Cardiac muscle cell (in vitro differentiated cells and primary cell): ENCODE measurements around the gene SMC1B. TPM values are rescaled to one million over a fixed set of nuclear protein-coding genes. Genes with fewer than 3 reads are reported as not detected.
"Not testable (repeated sequence)": the region's sequence is repeated elsewhere in the genome, so short reads cannot be mapped to it uniquely, and the experiment has no call there.

Source experiments
- DNase-seq, 2 donors: peaks; one replicate each; pipeline versions ENCODE4 v3.0.0 to v3.0.0-alpha.2; 2010 to 2017; ENCODE audit warnings: low read depth in 1 of 2, low spot score in 1 of 2
- H3K27ac ChIP-seq: fragments of 200-600 bp; sonication (generic); 2 replicates; pipeline ENCODE4 v1.5.1; 2016
- H3K27me3 ChIP-seq: fragments of 200-600 bp; sonication (generic); 2 replicates; pipeline ENCODE4 v1.6.0; 2016; ENCODE audit warnings: control low read depth
- H3K36me3 ChIP-seq: fragments of 200-600 bp; sonication (generic); 2 replicates; pipeline ENCODE4 v1.5.1; 2016; ENCODE audit warnings: control low read depth
- H3K4me1 ChIP-seq: fragments of 200-600 bp; sonication (generic); 2 replicates; pipeline ENCODE4 v1.8.1; 2017; ENCODE audit warnings: low read depth, mild to moderate bottlenecking, mixed run types
- H3K4me3 ChIP-seq: fragments of 200-600 bp; sonication (generic); 2 replicates; pipeline ENCODE4 v1.5.1; 2016; ENCODE audit warnings: mild to moderate bottlenecking
- H3K9me3 ChIP-seq: fragments of 200-600 bp; sonication (generic); 2 replicates; pipeline ENCODE4 v1.5.1; 2017; ENCODE audit warnings: low read depth, mild to moderate bottlenecking, control low read depth
- polyA plus RNA-seq: library from polyadenylated mRNA; unstranded; fragments of >200 nt; fragmentation: Nextera tagmentation; extraction: Ambion mirVana; gene quantifications from 2 replicates; pipeline ENCODE4 v1.2.1, GENCODE V29; 2016
- total RNA-seq: library from RNA; depleted of rRNA; stranded (reverse); fragments of >200 nt; gene quantifications from 2 replicates; pipeline ENCODE4 v1.2.3, GENCODE V29; 2016
- TF ChIP-seq, protein P1 (sequence below): IDR thresholded peaks from 2 replicates; pipeline ENCODE4 v1.5.1; 2012; ENCODE audit warnings: low read depth, mild to moderate bottlenecking, low read length

SMC1B gene
- total and polyA plus RNA-seq, 2 experiments from 2014 or later = 0.15 TPM; not detected in 1

DNA sequence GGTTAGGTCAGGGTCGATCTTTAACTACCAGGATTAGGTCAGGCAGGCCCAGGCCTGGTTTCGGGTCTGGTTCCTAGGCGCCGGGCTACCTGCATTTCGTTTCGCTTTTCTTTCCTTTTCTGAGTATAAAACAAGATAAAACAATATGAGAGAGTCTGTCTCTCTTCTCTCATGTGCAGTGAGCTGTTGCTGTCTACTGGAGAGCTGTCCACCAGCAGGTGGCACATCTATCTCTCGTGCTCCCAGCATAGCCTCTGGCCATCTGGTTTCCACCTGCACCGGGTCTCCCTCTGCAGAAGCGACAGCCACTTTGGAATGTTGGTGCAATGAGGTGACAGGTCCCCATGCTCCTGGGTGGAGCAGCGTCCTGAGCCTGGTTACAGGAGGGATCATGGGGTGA is 27.7 kb upstream of the SMC1B start:
- peak; percentile 72 to 80 for DNase-seq
- no peaks in the 10 kb centered on the region for H3K36me3 ChIP-seq
- H3K4me1 ChIP-seq = no peaks in the 10 kb centered on the region
- H3K27me3 ChIP-seq = no peaks in the 10 kb centered on the region
- H3K4me3 ChIP-seq = no peak overlapping the region
- H3K9me3 ChIP-seq = no peaks in the 10 kb centered on the region
- TF ChIP-seq, protein P1, sequence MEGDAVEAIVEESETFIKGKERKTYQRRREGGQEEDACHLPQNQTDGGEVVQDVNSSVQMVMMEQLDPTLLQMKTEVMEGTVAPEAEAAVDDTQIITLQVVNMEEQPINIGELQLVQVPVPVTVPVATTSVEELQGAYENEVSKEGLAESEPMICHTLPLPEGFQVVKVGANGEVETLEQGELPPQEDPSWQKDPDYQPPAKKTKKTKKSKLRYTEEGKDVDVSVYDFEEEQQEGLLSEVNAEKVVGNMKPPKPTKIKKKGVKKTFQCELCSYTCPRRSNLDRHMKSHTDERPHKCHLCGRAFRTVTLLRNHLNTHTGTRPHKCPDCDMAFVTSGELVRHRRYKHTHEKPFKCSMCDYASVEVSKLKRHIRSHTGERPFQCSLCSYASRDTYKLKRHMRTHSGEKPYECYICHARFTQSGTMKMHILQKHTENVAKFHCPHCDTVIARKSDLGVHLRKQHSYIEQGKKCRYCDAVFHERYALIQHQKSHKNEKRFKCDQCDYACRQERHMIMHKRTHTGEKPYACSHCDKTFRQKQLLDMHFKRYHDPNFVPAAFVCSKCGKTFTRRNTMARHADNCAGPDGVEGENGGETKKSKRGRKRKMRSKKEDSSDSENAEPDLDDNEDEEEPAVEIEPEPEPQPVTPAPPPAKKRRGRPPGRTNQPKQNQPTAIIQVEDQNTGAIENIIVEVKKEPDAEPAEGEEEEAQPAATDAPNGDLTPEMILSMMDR = peak; percentile 82
- H3K27ac ChIP-seq = no peak overlapping the region

DNA sequence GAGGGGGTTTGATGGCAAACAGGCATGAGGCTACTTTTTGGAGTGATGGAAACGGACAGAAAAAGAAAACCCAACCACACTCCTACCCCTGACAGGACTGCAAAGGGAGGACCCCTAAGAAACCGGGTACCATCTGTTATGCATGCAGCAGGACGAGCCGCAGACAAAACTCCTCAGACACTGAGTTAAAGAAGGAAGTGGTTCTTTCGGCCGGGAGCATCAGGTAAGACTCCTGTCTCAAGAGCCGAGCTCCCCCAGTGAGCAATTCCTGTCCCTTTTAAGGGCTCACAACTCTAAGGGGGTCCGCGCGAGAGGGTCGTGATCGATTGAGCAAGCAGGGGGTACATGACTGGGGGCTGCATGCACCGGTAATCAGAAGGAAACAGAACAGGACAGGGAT is 27.3 kb upstream of the SMC1B start:
- not testable (repeated sequence) for H3K36me3 ChIP-seq, H3K9me3 ChIP-seq, H3K27ac ChIP-seq, H3K4me1 ChIP-seq, H3K27me3 ChIP-seq, H3K4me3 ChIP-seq, DNase-seq

DNA sequence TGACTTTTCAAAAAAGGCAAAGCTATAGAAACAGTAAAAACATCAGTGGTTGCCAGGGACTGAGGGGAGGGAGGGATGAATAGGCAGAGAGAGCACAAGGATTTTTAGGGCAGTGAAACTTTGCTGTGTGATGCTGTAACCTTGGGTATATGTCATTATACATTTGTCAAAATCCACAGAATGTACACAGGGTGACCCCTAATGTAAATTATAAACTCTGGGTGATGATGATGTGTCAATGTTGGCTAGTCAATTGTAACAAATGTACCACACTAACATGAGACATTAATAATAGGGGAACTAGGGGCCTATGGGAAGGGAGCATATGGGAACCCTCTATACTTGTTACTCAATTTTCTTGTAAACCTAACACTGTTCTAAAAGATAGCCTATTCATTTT is 24.9 kb upstream of the SMC1B start:
- DNase-seq = no peak
- no peaks in the 10 kb centered on the region for H3K9me3 ChIP-seq
- H3K27me3 ChIP-seq = no peaks in the 10 kb centered on the region
- H3K4me1 ChIP-seq = peaks cover 6% of the 10 kb centered on the region
- TF ChIP-seq, protein P1 = no peak
- no peak overlapping the region for H3K4me3 ChIP-seq
- no peaks in the 10 kb centered on the region for H3K36me3 ChIP-seq
- no peak overlapping the region for H3K27ac ChIP-seq

DNA sequence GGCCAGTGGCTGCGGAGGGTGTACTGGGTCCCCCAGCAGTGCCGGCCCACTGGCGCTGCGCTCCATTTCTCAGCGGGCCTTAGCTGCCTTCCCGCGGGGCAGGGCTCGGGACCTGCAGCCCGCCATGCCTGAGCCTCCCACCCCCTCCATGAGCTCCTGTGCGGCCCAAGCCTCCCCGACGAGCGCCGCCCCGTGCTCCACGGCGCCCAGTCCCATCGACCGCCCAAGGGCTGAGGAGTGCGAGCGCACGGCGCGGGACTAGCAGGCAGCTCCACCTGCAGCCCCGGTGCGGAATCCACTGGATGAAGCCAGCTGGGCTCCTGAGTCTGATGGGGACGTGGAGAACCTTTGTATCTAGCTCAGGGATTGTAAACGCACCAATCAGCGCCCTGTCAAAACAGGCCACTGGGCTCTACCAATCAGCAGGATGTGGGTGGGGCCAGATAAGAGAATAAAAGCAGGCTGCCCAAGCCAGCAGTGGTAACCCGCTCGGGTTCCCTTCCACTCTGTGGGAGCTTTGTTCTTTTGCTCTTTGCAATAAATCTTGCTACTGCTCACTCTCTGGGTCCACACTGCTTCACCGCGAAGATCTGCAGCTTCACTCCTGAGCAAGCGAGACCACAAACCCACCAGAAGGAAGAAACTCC is 23.6 kb upstream of the SMC1B start:
- not testable (repeated sequence) for DNase-seq, H3K4me1 ChIP-seq, H3K27ac ChIP-seq, H3K27me3 ChIP-seq, H3K36me3 ChIP-seq, H3K4me3 ChIP-seq, H3K9me3 ChIP-seq

DNA sequence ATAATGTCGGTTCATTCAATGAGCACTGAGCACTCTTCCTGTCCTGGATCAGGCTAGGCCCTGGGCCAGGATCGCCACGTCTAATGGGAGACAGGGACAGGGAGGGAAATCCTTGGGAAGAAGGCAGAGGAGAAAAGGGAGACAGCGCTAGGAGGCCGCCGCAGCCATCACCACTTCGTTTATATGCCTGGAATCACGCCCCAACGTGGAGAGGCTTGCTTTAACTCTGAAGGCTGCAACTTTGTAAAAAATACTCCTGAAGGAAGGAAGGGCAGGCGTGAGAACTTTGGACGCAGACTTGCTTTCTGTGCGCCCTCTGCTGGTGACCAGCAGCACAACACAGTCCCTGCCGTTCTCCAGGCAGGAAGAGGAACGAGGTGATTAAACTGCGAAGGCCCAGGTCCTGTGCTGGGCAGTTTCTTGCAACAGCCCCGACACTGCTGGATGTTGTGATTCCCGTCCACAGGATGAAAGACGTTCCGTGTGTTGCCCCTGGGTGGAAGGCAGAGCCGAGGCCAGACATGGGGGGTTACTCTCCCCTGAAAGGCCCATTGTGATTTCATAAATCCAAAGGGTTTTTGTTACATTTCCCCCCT is 22.2 kb upstream of the SMC1B start:
- Histone ChIP-seq H3K4me1 (peaks cover 6% of the 10 kb centered on the region), H3K27ac (peak overlapping the region; percentile 65), H3K36me3 (no peaks in the 10 kb centered on the region), H3K9me3 (no peaks in the 10 kb centered on the region), H3K27me3 (no peaks in the 10 kb centered on the region), H3K4me3 (no peak overlapping the region)
- DNase-seq = peak; percentile 90 to 95
- TF ChIP-seq, protein P1 = peak; percentile 95

DNA sequence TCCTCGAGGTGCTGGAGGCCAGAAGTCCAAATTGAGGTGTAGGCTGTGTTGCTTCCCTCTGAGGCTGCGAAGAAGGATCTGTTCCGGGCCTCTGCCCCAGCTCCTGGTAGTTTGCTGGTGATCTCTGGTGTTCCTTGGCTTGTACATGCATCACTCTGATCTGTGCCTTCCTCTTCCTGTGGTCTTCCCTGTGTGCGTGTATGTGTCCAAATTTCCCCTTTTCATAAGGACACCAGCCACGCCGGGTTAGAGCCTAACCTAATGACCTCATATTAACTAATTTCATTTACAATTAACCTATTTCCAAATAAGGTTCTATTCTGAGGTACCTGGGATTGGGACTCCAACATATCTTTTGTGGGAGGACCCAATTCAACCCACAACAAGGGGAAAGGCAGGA is 21.6 kb upstream of the SMC1B start:
- no peak overlapping the region for H3K4me3 ChIP-seq
- no peak for DNase-seq
- H3K36me3 ChIP-seq = no peaks in the 10 kb centered on the region
- no peaks in the 10 kb centered on the region for H3K27me3 ChIP-seq
- TF ChIP-seq, protein P1 = no peak
- H3K4me1 ChIP-seq = peaks cover 6% of the 10 kb centered on the region
- peak overlapping the region; percentile 65 for H3K27ac ChIP-seq
- H3K9me3 ChIP-seq = no peaks in the 10 kb centered on the region
